HFFc6 (cell line): ENCODE data around the gene RSL24D1. TPM values are rescaled to one million over a fixed set of nuclear protein-coding genes. Genes with fewer than 3 reads are reported as not detected.

Experiments
- DNase-seq: peaks from one replicate; pipeline ENCODE4 v3.0.0-alpha.2; 2018
- H3K27ac Mint-ChIP-seq: 2 replicates; pipeline ENCODE4 v1.8.0; 2020; ENCODE audit warnings: mild to moderate bottlenecking, mixed read lengths
- H3K27me3 Mint-ChIP-seq: 2 replicates; pipeline ENCODE4 v1.8.0; 2021; ENCODE audit warnings: mild to moderate bottlenecking, moderate library complexity, mixed read lengths; ENCODE audit not compliant: insufficient read depth
- H3K36me3 Mint-ChIP-seq: 2 replicates; pipeline ENCODE4 v1.8.0; 2021; ENCODE audit warnings: low read depth, mixed read lengths
- H3K4me1 Mint-ChIP-seq: 2 replicates; pipeline ENCODE4 v1.8.0; 2020; ENCODE audit warnings: low read depth, mixed read lengths
- H3K4me3 Mint-ChIP-seq: 2 replicates; pipeline ENCODE4 v1.8.0; 2020; ENCODE audit warnings: mild to moderate bottlenecking, moderate library complexity, mixed read lengths
- H3K9me3 Mint-ChIP-seq: 2 replicates; pipeline ENCODE4 v1.8.0; 2020; ENCODE audit warnings: mild to moderate bottlenecking, mixed read lengths
- total RNA-seq, 6 experiments: library from RNA; stranded (reverse); fragmentation: NEBNext Ultra II Directional; extraction: Animal tissue kit (Norgen Biotek cat#: 25700); gene quantifications; 2 replicates in 1 of 6; 3 replicates in 5 of 6; pipeline ENCODE4 v1.2.3, GENCODE V29; 2021
- TF ChIP-seq, protein P1 (sequence below): fragments of 200-600 bp; sonication (generic); IDR thresholded peaks from 2 replicates; pipeline ENCODE4 v1.5.0; 2021; ENCODE audit warnings: antibody characterized with exemption, mild to moderate bottlenecking

RSL24D1 gene
- total RNA-seq, 6 experiments from 2014 or later: 51.8 to 58.1 (median 55.4) TPM

DNA sequence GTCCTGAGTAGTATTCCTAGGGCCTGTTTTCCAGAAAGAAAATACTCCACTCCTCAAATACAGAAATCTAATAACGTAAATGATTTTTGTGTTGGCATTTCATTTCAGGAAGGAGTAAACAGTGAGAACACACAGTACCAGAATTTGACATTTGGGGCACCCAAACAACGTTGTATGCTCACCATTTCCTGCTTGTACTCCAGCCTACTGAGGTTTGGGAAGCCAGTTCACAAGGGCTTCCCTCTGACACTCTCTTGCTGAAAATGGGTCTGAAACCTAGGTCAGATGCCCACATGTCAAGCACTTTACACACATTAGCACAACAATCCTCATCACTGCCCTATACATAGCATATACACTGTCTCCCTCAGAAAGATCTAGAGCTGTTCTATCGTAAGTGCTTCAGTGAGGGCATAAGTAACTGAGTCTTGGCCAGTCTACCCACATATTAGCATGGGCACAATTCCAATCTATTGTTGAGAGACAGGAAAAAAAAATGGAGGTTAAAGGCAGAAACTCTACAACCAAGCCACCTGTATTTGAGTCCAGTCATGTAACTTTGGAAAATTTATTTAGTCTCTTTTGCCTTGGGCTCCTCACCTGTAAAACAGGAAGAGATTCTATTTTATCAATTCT is 43.5 kb upstream of the RSL24D1 start:
- no peak for DNase-seq
- Mint-ChIP-seq H3K9me3 (no peaks in the 10 kb centered on the region), H3K36me3 (no peaks in the 10 kb centered on the region), H3K27me3 (no peaks in the 10 kb centered on the region), H3K27ac (no peak overlapping the region), H3K4me3 (no peak overlapping the region), H3K4me1 (peaks cover 14% of the 10 kb centered on the region)
- TF ChIP-seq, protein P1, sequence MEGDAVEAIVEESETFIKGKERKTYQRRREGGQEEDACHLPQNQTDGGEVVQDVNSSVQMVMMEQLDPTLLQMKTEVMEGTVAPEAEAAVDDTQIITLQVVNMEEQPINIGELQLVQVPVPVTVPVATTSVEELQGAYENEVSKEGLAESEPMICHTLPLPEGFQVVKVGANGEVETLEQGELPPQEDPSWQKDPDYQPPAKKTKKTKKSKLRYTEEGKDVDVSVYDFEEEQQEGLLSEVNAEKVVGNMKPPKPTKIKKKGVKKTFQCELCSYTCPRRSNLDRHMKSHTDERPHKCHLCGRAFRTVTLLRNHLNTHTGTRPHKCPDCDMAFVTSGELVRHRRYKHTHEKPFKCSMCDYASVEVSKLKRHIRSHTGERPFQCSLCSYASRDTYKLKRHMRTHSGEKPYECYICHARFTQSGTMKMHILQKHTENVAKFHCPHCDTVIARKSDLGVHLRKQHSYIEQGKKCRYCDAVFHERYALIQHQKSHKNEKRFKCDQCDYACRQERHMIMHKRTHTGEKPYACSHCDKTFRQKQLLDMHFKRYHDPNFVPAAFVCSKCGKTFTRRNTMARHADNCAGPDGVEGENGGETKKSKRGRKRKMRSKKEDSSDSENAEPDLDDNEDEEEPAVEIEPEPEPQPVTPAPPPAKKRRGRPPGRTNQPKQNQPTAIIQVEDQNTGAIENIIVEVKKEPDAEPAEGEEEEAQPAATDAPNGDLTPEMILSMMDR: no peak

DNA sequence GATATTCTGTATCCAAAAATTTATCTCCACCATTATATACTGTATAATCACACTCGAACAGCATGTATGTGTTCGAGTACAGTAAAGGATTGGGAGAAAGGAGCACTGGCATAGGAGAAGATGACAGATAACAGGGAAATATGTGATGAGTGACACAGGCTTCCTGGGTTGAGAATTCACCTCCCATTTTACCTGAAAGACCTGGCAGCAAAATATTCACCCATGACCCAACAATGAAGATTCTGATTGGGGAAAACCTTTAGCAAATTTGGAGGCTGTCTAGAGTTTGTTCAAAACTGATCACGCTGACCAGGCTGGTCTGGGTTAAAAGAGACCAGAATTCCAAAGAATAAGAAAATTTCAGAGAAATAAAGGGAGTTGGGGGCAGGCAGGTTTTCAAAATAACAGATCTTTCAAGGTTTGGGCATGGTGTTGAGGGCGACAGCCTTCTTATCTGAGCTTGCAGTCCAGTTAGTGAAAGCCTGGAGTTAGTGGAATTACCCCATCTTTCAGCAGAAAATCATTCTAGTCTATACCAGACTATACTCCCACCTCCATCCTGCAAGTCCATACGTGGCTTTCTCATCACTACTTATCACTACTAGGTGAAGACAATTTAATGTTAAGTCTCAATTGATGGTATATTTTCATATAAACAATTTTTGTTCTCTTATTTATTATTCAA is 42.8 kb upstream of the RSL24D1 start:
- no peak for DNase-seq
- Mint-ChIP-seq H3K4me1 (peaks cover 14% of the 10 kb centered on the region), H3K4me3 (no peak overlapping the region), H3K36me3 (no peaks in the 10 kb centered on the region), H3K27me3 (no peaks in the 10 kb centered on the region), H3K9me3 (no peaks in the 10 kb centered on the region), H3K27ac (no peak overlapping the region)
- TF ChIP-seq, protein P1: no peak

DNA sequence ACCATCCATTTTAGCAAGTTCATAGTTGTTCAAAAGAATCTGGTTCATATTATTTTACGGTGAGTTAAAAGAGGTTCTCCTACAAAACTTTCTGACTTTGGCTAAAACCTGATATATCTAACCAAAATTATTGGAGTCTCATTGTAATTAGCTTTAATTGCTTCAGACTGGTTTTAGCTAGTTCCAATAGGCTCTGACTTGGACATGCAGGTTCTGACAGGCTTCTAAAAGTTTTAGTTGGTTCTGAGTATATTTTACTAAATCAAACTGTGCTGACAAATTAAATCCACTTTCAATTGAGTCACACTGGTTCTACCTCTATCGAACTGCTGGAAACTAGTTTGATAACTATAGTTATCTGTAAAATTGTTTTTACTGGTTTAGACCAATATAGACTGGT is 42.1 kb upstream of the RSL24D1 start:
- Mint-ChIP-seq H3K36me3 (no peaks in the 10 kb centered on the region), H3K9me3 (no peaks in the 10 kb centered on the region), H3K27ac (no peak overlapping the region), H3K4me3 (no peak overlapping the region), H3K4me1 (peaks cover 14% of the 10 kb centered on the region), H3K27me3 (no peaks in the 10 kb centered on the region)
- DNase-seq: no peak
- TF ChIP-seq, protein P1: no peak

DNA sequence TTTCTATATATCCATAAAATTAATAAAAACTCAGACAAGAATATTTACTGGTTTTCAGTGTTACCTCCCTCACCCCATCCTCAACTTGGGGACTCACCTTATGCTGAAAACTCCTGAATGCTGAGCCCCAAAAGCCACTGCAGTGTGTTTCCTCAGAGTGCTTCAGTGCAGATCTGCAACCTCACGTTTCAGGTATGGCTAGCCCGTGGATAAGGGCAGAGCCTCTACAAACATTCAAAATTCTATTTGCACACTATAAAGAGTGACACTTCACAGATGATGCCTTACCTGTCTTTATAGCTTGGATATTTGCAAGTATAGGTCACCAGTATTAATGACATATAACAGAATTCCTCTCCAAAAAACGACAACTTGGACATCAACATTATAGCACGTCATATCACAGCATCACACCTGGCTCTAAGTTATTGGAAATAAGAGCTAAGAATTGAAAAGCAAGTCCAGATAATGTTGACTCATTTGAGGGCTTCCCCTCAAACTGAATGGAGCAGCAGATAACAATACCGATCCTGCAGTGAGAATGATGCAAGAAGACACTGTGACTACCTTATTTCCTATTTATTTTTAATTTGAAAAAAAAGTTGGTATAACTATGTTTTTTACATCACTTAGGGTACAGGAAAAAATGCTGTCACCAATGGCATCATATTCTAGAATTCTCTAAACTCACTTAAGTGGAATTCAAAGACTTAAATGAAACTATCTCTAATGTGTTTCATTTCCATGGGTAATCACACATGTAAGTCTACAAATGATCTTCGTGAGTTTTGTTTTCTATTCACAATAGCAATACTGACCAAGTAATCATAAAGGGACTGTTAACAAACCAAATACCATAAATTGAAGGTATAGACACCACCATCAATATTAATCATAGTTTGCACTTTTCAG is 40.7 kb upstream of the RSL24D1 start:
- TF ChIP-seq, protein P1: no peak
- Mint-ChIP-seq H3K4me3 (no peak overlapping the region), H3K4me1 (peaks cover 10% of the 10 kb centered on the region), H3K36me3 (no peaks in the 10 kb centered on the region), H3K27me3 (no peaks in the 10 kb centered on the region), H3K27ac (no peak overlapping the region), H3K9me3 (no peaks in the 10 kb centered on the region)
- no peak for DNase-seq

DNA sequence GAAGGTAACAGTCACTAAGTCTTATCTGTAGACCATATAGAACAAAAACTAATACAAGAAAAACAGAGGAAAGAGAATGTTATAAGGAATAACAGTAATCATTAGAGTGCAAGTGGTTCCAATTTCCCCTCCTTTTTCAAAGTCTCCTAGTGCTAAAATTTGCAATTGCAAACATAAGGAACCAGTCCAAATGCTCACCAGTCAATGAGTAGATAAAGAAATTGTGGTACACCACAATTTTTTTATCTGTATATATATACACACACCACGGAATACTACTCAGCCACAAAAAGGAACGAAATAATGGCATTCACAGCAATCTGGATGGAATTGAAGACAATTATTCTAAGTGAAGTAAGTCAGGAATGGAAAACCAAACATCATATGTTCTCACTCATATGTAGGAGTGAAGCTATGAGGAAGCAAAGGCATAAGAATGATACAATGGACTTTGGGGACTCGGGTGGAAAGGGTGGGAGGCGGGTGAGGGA is 38.9 kb upstream of the RSL24D1 start:
- TF ChIP-seq, protein P1: no peak
- no peaks in the 10 kb centered on the region; the same call in 1 of the 2 replicates for H3K4me1 Mint-ChIP-seq

More for the DNA sequence above, 38.9 kb upstream of the RSL24D1 start:
- Mint-ChIP-seq H3K36me3 (no peaks in the 10 kb centered on the region), H3K9me3 (no peaks in the 10 kb centered on the region), H3K27me3 (no peaks in the 10 kb centered on the region), H3K27ac (no peak overlapping the region), H3K4me3 (no peak overlapping the region)
- DNase-seq: no peak
